Activated CD4-positive, alpha-beta T cell treated with anti-CD3 and anti-CD28 coated beads for 1 hour (primary cell): ENCODE data around the gene SUSD6.
A peak's percentile ranks its signal among the peaks of the same experiment; 100 is the strongest.
"Not testable (repeated sequence)": the region's sequence is repeated elsewhere in the genome, so short reads cannot be mapped to it uniquely, and the experiment has no call there.

Source experiments
- DNase-seq: peaks from one replicate; pipeline ENCODE4 v3.0.0-alpha.2; 2020

The SUSD6 gene

GRCh38 chr14:69625299-69626131, 14.1 kb downstream of the SUSD6 start:
- DNase-seq: peak; percentile 49

- no peak for DNase-seq
These were observed 14.7 kb downstream of the SUSD6 start for GRCh38 chr14:69626132-69626500.

- DNase-seq: no peak
These were observed 18.1 kb downstream of the SUSD6 start for GRCh38 chr14:69629225-69630127.

GRCh38 chr14:69630360-69630759, 19.0 kb downstream of the SUSD6 start:
- no peak for DNase-seq

GRCh38 chr14:69631509-69631908, 20.1 kb downstream of the SUSD6 start:
- no peak for DNase-seq

GRCh38 chr14:69632164-69632563, 20.8 kb downstream of the SUSD6 start:
- no peak for DNase-seq

- DNase-seq: no peak
These were observed 21.3 kb downstream of the SUSD6 start for GRCh38 chr14:69632593-69633151.

GRCh38 chr14:69633238-69633637, 21.8 kb downstream of the SUSD6 start:
- no peak for DNase-seq

- DNase-seq: no peak
These were observed 24.7 kb downstream of the SUSD6 start for GRCh38 chr14:69635981-69636639.

- DNase-seq: no peak
These were observed 25.5 kb downstream of the SUSD6 start for GRCh38 chr14:69636718-69637480.

- DNase-seq: no peak
These were observed 26.2 kb downstream of the SUSD6 start for GRCh38 chr14:69637503-69638031.

- DNase-seq: no peak
These were observed 29.5 kb downstream of the SUSD6 start for GRCh38 chr14:69640931-69641330.

GRCh38 chr14:69642212-69642793, 30.9 kb downstream of the SUSD6 start:
- DNase-seq: not testable (repeated sequence)

- peak; percentile 66 for DNase-seq
These were observed 32.2 kb downstream of the SUSD6 start for GRCh38 chr14:69643430-69644200.

- no peak for DNase-seq
These were observed 33.4 kb downstream of the SUSD6 start for GRCh38 chr14:69644814-69645213.

- no peak for DNase-seq
These were observed 35.8 kb downstream of the SUSD6 start for GRCh38 chr14:69647213-69647612.

- not testable (repeated sequence) for DNase-seq
These were observed 36.2 kb downstream of the SUSD6 start for GRCh38 chr14:69647642-69648041.

GRCh38 chr14:69648480-69649451, 37.4 kb downstream of the SUSD6 start:
- no peak for DNase-seq

GRCh38 chr14:69650948-69651369, 39.6 kb downstream of the SUSD6 start:
- no peak for DNase-seq
